ENCODE measurements around the gene ING4.

The ING4 gene

GRCh38 chr12:6627616-6628015 is 35.3 kb downstream of the ING4 start (continued):
- TF ChIP-seq POU6F1 (CRISPR knock-in tag; IDR thresholded peaks at IDR 0.05; ENCODE audit: borderline replicate concordance, low read depth) (no peak), ZFP3 (CRISPR knock-in tag; IDR thresholded peaks at IDR 0.05) (no peak)

GRCh38 chr12:6626654-6627283 is 36.1 kb downstream of the ING4 start:
- no peak for ATAC-seq
- no peak for TF ChIP-seq ZNF565 (CRISPR knock-in tag; conservative IDR thresholded peaks at IDR 0.05; ENCODE audit: low read depth)
- TF ChIP-seq CSRNP3 (CRISPR knock-in tag; IDR thresholded peaks at IDR 0.05) = no peak
- TF ChIP-seq OSR1 (CRISPR knock-in tag; IDR thresholded peaks at IDR 0.05) = no peak
- TF ChIP-seq ESRRG (CRISPR knock-in tag; IDR thresholded peaks at IDR 0.05) = no peak
- TF ChIP-seq ZNF70 (CRISPR knock-in tag; IDR thresholded peaks at IDR 0.05) = no peak
- no peak for TF ChIP-seq TCF4 (CRISPR knock-in tag; IDR thresholded peaks at IDR 0.05; ENCODE audit: borderline replicate concordance)
- TF ChIP-seq ZC3H10 (CRISPR knock-in tag; IDR thresholded peaks at IDR 0.05) = no peak
- no peak for TF ChIP-seq POU6F1 (CRISPR knock-in tag; IDR thresholded peaks at IDR 0.05; ENCODE audit: borderline replicate concordance, low read depth)
- no peak for TF ChIP-seq ZFP3 (CRISPR knock-in tag; IDR thresholded peaks at IDR 0.05)
- no peak for TF ChIP-seq ARNTL (CRISPR knock-in tag; IDR thresholded peaks at IDR 0.05; ENCODE audit: borderline replicate concordance, low read depth)
- no peak for TF ChIP-seq CREB5 (CRISPR knock-in tag; IDR thresholded peaks at IDR 0.05; ENCODE audit: low read depth)
- TF ChIP-seq RARB (CRISPR knock-in tag; IDR thresholded peaks at IDR 0.05) = no peak
- no peak for TF ChIP-seq BACH2 (CRISPR knock-in tag; IDR thresholded peaks at IDR 0.05; ENCODE audit: borderline replicate concordance)
- no peak for TF ChIP-seq ZNF8 (CRISPR knock-in tag; IDR thresholded peaks at IDR 0.05)
- no peak for TF ChIP-seq PPARA (CRISPR knock-in tag; IDR thresholded peaks at IDR 0.05; ENCODE audit: borderline replicate concordance)
- no peak for TF ChIP-seq TOX (CRISPR knock-in tag; IDR thresholded peaks at IDR 0.05; ENCODE audit: borderline replicate concordance)
- no peak for TF ChIP-seq ZFP30 (CRISPR knock-in tag; IDR thresholded peaks at IDR 0.05)
- no peak for TF ChIP-seq TSHZ2 (CRISPR knock-in tag; IDR thresholded peaks at IDR 0.05)

GRCh38 chr12:6620885-6621274 is 42.0 kb downstream of the ING4 start:
- no peak for TF ChIP-seq OSR1 (CRISPR knock-in tag; IDR thresholded peaks at IDR 0.05)
- no peak for TF ChIP-seq ZFP3 (CRISPR knock-in tag; IDR thresholded peaks at IDR 0.05)
- TF ChIP-seq CREB5 (CRISPR knock-in tag; IDR thresholded peaks at IDR 0.05; ENCODE audit: low read depth) = no peak
- no peak for TF ChIP-seq ZNF70 (CRISPR knock-in tag; IDR thresholded peaks at IDR 0.05)
- ATAC-seq = no peak

All from SK-N-SH treated with all-trans-retinoic acid at 6 μM for 48 hours (cell line).